ENCODE measurements around the gene MT1M.
A peak's percentile ranks its signal among the peaks of the same experiment; 100 is the strongest.
"Not testable (repeated sequence)": the region's sequence is repeated elsewhere in the genome, so short reads cannot be mapped to it uniquely, and the experiment has no call there.

The MT1M gene
- long read RNA-seq, donor 1: 0 reads
- long read RNA-seq, donor 2: 0 reads
- long read RNA-seq, donor 3, partial matches to known transcripts: 0 of 1 reads
- long read RNA-seq, donor 3, other reads (novel, unspliced or antisense): 0 of 1 reads
- long read RNA-seq, donor 4, partial matches to known transcripts: 0 of 1 reads
- long read RNA-seq, donor 4, other reads (novel, unspliced or antisense): 0 of 1 reads
- long read RNA-seq, donor 5, partial matches to known transcripts: 0 of 1 reads
- long read RNA-seq, donor 5, other reads (novel, unspliced or antisense): 0 of 1 reads
- long read RNA-seq, donor 6, partial matches to known transcripts: 0 of 2 reads
- long read RNA-seq, donor 6, other reads (novel, unspliced or antisense): 0 of 2 reads
- long read RNA-seq, donor 7: 0 reads
- long read RNA-seq, donor 8: 0 reads

GRCh38 chr16:56632156-56632847, at the start of gene MT1M:
TSS of gene MT1M (plus strand) at chr16:56632659. CDS start at chr16:56632732, 73 bp downstream.
- DNase-seq: peak; percentile 67

DNA sequence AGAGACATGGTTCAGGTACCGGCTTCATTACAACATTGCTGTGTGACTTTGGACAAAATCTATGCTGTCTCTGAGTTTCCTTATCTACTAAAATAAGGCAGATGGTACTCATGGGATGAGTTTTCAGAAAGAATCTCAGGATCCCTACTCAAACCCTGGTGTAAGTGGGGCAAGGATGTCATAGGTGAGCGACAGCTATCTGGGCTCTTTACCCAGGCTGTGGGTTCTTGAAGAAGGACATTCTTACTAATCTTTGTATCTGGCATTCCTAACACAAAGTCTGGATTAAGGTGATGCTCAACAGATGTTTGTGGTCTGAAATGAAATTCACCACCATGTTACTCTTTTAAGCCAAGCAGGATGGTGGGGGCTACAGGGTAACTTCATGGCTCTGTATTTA, 49.5 kb upstream of the MT1M start:
- DNase-seq: not testable (repeated sequence)

DNA sequence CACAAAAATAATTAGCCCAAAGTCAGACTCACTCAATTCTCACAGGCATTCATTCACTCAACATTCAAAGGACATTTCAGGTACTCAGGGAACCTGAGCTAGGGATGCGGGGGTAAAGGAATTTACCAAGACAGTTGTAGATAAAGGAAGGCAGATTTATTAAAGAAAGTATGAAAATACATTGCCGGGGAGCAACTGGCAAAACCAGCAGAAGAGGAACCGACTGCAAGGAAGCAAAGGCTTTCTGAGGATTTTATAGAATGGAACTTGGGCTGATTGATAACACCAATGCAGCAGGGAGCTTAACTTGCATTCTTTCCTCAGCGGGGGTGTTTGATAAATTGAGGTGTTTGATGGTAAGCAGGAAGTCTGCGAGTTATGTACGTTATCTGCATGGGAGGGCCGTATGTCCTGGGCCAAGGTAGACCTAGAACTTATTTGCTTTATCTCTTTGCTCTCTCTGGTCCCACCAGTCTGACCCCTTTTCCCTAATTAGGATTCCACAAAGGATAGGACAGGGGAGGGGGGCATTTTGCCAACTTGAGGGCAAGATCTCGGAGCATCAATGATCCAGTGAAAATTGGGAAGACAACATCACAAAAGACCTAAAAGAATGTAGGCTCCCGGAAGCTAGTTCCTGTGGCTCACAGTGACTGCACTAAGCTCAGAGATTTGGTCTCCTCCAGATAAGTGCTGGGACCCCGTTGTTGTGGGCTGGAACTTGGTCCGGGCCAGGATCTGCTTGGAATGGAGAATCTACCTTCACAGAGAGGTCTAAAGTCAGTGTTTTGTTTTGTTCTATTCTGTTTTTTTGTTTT, 48.9 kb upstream of the MT1M start:
- DNase-seq: no peak

DNA sequence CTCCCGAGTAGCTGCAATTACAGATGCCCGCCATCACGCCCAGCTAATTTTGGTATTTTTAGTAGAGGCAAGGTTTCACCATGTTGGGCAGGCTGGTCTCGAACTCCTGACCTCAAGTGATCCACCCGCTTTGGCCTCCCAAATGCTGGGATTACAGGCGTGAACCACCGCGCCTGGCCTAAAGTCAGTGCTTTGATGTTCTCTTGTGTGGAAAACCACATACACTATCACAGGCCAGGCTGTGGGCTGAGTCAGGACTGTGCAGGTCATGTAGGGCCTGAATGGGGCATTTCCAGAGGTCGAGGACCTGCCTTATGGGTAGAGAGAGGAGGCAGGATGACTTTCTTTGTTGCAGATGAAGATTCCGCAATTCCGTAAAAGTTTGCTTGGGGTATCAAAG, 48.2 kb upstream of the MT1M start:
- DNase-seq: no peak

- DNase-seq: no peak
These were observed 43.7 kb upstream of the MT1M start for GRCh38 chr16:56588781-56589140.

DNA sequence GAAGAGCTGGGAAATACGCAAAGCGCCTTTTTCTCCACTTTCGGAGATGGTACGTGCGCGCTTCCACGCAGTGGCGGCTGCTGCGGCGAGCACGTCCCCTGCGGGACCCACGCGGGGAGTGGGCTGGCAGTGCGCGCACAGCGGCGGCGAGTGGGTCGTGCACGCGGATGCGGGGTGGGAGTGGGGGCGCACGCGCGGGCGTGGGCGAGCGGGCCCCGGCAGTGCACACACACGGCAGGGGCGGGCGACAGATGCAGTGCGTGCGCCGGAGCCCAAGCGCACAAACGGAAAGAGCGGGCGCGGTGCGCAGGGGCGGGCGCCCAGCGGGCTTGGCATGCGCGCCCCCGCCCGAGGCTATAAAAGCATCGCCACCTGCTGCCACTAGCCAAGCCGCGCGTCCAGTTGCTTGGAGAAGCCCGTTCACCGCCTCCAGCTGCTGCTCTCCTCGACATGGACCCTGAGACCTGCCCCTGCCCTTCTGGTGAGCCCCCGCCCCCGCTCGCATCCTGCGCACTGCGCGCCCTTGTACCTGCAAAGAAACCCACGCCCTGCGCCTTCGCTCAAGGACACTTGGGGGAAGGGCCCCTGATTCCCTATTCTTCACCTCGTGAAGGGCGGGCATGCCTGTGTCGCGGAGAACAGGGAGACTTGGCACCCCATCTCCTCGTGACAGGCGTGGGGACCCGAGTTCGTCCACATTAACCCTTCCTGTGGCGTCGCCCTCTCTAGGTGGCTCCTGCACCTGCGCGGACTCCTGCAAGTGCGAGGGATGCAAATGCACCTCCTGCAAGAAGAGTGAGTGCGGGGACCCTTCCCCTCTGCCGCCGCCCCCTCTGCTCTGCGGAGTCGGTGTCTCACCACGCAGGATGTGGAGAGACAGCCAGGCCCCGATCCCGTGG, 43.1 kb upstream of the MT1M start, which contains the start of gene MT3:
MT3 (plus strand) TSS at position 388 of the 899 bp plus-strand sequence; CDS start at position 451, 63 bp downstream.
- peak; percentile 53 for DNase-seq

GRCh38 chr16:56591377-56592060, 40.9 kb upstream of the MT1M start:
- no peak for DNase-seq

DNA sequence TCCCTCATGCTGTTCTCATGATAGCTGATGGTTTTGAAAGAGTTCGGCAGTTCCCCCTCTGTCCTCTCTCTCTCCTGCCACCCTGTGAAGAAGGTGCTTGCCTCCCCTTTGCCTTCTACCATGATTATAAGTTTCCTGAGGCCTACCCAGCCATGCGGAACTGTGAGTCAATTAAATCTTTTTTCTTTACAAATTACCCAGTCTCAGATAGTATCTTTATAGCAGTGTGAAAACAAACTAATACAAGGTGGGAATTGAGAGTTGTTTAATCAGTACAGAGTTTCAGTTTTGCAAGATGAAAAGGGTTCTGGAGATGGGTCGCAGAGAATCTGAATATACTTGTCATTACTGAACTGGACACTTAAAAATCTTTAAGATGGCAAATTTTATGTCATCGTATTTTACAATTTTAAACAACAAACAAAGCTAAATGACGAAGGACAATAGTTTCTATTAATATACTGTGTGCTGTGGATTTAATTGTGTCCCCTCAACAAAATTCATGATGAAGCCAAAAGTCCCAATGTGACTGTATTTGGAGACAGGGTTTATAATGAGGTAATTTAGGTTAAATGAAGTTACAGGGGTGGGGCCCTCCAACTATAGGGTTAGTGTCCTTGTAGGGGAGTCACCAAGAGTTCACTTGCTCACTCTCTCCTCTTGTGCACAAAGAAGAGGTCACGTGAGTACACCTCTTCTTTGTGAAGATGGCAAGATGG, 38.7 kb upstream of the MT1M start:
- DNase-seq: no peak

GRCh38 chr16:56594292-56594619, 38.2 kb upstream of the MT1M start:
- no peak for DNase-seq

DNA sequence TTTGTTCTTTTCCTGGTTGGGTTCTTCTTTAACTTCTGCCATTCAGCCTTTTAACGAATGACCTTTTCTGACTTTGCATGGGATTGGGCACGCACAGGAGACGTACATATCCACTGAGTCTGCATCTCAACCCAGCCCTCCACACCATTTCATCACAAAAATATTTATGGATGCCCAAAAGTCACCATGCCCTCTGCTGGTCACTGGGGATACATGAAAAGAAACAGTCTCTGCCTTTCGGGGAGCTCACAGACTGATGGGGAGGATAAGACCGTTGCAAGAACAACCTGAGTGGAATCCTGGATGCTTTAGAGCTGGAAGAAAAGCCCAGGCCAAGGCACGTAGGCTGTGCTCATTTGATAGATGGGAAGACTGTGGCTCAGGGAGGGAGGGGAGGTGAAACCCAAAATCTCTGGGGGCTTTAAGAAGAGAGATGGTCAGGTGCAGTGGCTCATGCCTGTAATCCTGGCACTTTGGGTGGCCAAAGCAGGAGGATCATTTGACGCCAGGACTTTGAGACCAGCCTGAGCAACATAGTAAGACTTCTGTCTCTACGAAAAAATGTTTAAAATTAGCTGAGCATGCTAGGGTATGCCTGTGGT, 32.0 kb upstream of the MT1M start:
- no peak for DNase-seq

- DNase-seq: no peak
These were observed 31.1 kb upstream of the MT1M start for GRCh38 chr16:56601325-56601724.

GRCh38 chr16:56603589-56603988, 28.9 kb upstream of the MT1M start:
- DNase-seq: no peak

GRCh38 chr16:56604966-56605365, 27.5 kb upstream of the MT1M start:
- DNase-seq: no peak

- DNase-seq: no peak
These were observed 27.0 kb upstream of the MT1M start for GRCh38 chr16:56605475-56605874.

DNA sequence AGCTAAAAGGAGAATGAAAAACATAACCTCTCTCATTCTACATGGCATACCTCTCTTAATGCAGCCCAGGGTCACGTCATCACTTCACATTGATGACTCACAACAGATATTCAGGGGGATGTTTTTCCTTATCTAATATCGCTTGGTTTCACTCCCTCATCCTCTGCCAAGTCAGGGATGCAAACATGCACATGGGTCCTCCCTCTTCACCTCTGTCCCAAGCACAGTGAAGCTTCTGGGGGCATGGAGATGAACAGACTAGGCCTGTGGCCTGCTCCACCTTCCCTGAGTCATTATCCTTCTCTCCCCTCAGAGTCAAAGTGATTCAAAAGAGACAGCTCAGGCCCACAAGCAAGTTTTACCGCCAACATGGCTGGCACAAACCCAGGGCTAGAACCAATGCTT, 26.4 kb upstream of the MT1M start:
- no peak for DNase-seq

DNA sequence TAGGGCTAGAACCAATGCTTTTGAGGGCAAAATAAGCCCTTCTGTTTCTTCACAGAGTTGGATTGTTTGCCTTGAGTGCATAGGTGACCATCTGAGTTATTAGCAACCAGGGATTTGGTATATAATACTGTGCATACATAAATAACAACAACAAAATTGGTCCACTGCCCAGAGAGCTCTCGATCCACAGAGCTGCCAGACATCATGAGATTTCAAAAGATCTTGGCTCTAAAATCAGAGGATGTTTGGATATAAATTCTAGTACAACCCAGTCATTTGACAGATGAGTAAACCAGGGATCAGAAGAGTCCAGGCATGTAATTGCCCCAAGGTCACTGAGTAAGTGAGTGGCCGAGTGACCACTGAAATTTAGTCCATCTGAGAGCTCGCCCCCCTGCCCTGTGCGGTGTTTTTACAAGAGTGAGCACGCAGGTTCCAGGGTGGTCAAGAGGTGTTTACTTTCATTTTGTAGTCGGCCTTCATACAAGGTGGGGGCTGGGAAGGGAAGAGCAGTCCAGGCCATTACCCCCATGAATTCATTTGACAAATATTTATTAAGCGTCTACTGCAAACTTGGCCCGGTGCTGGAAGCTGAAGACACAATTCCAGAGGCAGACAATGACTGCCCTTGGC, 25.9 kb upstream of the MT1M start:
- peak; percentile 55 for DNase-seq

DNA sequence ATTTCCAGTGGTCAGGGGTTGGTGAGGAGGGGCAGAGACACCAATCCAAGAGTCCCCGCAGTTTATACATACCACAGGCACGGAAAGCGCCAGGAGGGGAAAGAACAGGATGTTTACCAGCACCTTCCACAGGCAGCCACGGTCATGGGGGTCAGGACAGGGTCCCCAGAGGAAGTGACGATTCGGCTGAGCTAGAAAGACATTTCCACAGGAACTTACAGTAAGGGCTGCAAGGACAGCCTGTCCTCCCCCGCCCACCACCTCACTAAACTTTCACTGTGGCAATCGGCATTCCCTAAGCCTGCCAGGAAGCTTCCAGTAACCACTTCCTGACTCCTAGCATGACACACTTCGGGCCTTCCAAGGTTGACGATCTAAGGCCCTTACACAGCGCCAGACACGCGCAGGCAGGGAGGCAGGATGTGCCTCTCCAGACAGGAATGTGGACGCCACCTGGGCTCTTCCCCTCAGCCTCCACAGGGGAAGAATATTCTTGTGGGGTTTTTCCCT, 25.3 kb upstream of the MT1M start:
- peak; percentile 59 for DNase-seq

DNA sequence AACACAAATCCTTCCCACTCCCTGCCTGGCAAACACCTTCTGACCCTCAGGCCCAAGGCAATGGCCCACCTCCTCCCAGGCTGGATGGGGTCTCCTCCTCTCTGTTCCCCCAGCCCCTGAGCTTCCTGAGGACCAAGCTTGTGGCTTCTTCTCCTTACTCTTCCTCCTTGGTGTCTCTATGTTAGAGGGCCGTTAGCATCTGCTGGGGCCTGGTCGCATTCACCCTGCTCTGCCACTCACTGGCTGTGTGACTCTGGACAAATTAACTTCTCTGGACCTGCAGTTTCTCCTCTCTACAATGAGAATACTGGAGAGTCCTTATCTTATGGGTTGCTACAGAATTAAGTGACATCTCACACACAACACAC, 24.8 kb upstream of the MT1M start:
- DNase-seq: no peak

DNA sequence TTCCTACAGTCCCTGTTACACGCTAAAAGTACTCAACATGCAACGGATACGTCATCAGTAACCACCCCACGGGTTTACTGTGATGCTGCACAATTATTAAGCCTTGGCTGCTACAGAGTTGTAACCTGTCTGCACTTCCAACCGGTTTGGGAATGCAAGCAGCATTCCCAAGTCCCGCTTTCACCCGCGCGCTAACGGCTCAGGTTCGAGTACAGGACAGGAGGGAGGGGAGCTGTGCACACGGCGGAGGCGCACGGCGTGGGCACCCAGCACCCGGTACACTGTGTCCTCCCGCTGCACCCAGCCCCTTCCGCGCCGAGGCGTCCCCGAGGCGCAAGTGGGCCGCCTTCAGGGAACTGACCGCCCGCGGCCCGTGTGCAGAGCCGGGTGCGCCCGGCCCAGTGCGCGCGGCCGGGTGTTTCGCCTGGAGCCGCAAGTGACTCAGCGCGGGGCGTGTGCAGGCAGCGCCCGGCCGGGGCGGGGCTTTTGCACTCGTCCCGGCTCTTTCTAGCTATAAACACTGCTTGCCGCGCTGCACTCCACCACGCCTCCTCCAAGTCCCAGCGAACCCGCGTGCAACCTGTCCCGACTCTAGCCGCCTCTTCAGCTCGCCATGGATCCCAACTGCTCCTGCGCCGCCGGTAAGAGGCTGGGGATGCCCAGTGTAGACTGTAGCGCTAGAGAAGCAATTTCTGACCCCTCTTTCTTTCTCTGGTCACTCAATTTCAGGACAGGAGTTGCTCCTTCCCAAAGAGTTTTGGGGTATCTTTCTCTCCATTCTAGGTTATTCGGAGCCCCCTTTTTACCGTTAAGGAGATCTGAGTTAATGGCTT, 24.2 kb upstream of the MT1M start, which contains the start of gene MT2A:
MT2A (plus strand) TSS at position 542 of the 833 bp plus-strand sequence; CDS start at position 614, 72 bp downstream.
- DNase-seq: peak; percentile 87
